Smooth muscle cell (in vitro differentiated cells): Measurements from ENCODE around the gene E2F3. TPM values are rescaled to one million over a fixed set of nuclear protein-coding genes. Genes with fewer than 3 reads are reported as not detected.

ENCODE experiments used
- DNase-seq: peaks from one replicate; lab custom pipeline; 2025; ENCODE audit not compliant: unreplicated experiment; lab: John Stamatoyannopoulos, UW
- H2AFZ ChIP-seq: fragments of 200-600 bp; sonication (generic); 2 replicates; pipeline ENCODE4 v1.6.0; 2016; ENCODE audit warnings: antibody characterized with exemption, low read depth, mild to moderate bottlenecking
- H3F3A ChIP-seq: fragments of 200-600 bp; sonication (generic); 2 replicates; pipeline ENCODE4 v1.6.0; 2017; ENCODE audit warnings: antibody characterized with exemption, low read depth
- H3K27ac ChIP-seq: fragments of 200-600 bp; sonication (generic); 2 replicates; pipeline ENCODE4 v1.5.1; 2016; ENCODE audit warnings: low read depth, mild to moderate bottlenecking
- H3K27me3 ChIP-seq: fragments of 200-600 bp; sonication (generic); 2 replicates; pipeline ENCODE4 v1.6.1; 2016; ENCODE audit warnings: low read depth, mild to moderate bottlenecking
- H3K36me3 ChIP-seq: fragments of 200-600 bp; sonication (generic); 2 replicates; pipeline ENCODE4 v1.5.1; 2016; ENCODE audit warnings: low read depth
- H3K4me1 ChIP-seq: fragments of 200-600 bp; sonication (generic); 2 replicates; pipeline ENCODE4 v1.5.1; 2016; ENCODE audit warnings: low read depth
- H3K4me2 ChIP-seq: fragments of 200-600 bp; sonication (generic); 2 replicates; pipeline ENCODE4 v1.6.0; 2016; ENCODE audit warnings: mild to moderate bottlenecking
- H3K4me3 ChIP-seq: fragments of 200-600 bp; sonication (generic); 2 replicates; pipeline ENCODE4 v1.5.1; 2016; ENCODE audit warnings: mild to moderate bottlenecking
- H3K79me2 ChIP-seq: fragments of 200-600 bp; sonication (generic); 2 replicates; pipeline ENCODE4 v1.6.0; 2016; ENCODE audit warnings: low read depth, mild to moderate bottlenecking
- H3K9ac ChIP-seq: fragments of 200-600 bp; sonication (generic); 2 replicates; pipeline ENCODE4 v1.6.0; 2016; ENCODE audit warnings: low read depth
- H3K9me3 ChIP-seq: fragments of 200-600 bp; sonication (generic); replicated peaks from 2 replicates; pipeline ENCODE4 v1.5.1; 2016; ENCODE audit warnings: low read depth
- H4K20me1 ChIP-seq: fragments of 200-600 bp; sonication (generic); 2 replicates; pipeline ENCODE4 v1.6.0; 2016; ENCODE audit warnings: low read depth
- WGBS: methylation state at CpG from one replicate; pipeline ENCODE4 v1.1.7; 2016; ENCODE audit warnings: low lambda C conversion rate; 5-methylcytosine and 5-hydroxymethylcytosine counted together
- polyA plus RNA-seq: library from polyadenylated mRNA; unstranded; fragments of >200 nt; fragmentation: Nextera tagmentation; extraction: Ambion mirVana; gene quantifications from 2 replicates; pipeline ENCODE4 v1.2.1, GENCODE V29; 2016
- total RNA-seq: library from RNA; depleted of rRNA; stranded (reverse); fragments of >200 nt; gene quantifications from 2 replicates; pipeline ENCODE4 v1.2.3, GENCODE V29; 2014
- TF ChIP-seq, protein P1 (sequence below): fragments of 200-600 bp; sonication (generic); IDR thresholded peaks from 2 replicates; pipeline ENCODE4 v1.5.1; 2017; ENCODE audit warnings: borderline replicate concordance, mild to moderate bottlenecking, antibody characterized with exemption; ENCODE audit not compliant: insufficient read depth, poor library complexity, severe bottlenecking

The E2F3 gene
- total and polyA plus RNA-seq, 2 experiments from 2014 or later = 7.9 to 12.6 TPM

DNA sequence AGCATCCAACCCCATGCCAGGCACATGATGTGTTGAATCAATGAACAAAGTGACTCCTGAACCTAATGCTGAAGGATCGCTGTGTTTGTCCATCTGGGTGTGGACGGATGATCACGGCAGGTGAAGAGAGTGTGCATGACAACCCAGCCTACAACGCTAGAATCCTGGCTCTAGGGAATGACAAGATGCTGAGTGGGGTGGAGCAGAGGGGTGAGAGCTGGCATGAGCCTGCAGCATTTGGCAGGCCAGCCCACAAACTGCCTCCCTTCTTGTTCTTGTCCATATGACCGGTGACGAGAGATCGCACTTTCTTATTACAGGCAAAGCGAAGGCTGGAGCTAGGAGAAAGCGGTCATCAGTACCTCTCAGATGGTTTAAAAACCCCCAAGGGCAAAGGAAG, 77.8 kb downstream of the E2F3 start:
- peaks cover 30% of the 10 kb centered on the region for H3K79me2 ChIP-seq
- H3K9ac ChIP-seq = no peak overlapping the region
- WGBS = 97% methylated on average over 9 of the region's 9 CpGs
- no peak overlapping the region for H3K4me3 ChIP-seq
- TF ChIP-seq, protein P1, sequence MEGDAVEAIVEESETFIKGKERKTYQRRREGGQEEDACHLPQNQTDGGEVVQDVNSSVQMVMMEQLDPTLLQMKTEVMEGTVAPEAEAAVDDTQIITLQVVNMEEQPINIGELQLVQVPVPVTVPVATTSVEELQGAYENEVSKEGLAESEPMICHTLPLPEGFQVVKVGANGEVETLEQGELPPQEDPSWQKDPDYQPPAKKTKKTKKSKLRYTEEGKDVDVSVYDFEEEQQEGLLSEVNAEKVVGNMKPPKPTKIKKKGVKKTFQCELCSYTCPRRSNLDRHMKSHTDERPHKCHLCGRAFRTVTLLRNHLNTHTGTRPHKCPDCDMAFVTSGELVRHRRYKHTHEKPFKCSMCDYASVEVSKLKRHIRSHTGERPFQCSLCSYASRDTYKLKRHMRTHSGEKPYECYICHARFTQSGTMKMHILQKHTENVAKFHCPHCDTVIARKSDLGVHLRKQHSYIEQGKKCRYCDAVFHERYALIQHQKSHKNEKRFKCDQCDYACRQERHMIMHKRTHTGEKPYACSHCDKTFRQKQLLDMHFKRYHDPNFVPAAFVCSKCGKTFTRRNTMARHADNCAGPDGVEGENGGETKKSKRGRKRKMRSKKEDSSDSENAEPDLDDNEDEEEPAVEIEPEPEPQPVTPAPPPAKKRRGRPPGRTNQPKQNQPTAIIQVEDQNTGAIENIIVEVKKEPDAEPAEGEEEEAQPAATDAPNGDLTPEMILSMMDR = no peak
- H4K20me1 ChIP-seq = peaks cover 59% of the 10 kb centered on the region
- H3K36me3 ChIP-seq = peaks cover 10% of the 10 kb centered on the region
- no peaks in the 10 kb centered on the region for H3K9me3 ChIP-seq
- H3K4me1 ChIP-seq = peaks cover 19% of the 10 kb centered on the region
- H3K27me3 ChIP-seq = no peaks in the 10 kb centered on the region
- no peak overlapping the region for H3K27ac ChIP-seq
- no peak for DNase-seq
- H2AFZ ChIP-seq = no peak overlapping the region
- no peaks in the 10 kb centered on the region for H3F3A ChIP-seq
- no peak overlapping the region for H3K4me2 ChIP-seq

DNA sequence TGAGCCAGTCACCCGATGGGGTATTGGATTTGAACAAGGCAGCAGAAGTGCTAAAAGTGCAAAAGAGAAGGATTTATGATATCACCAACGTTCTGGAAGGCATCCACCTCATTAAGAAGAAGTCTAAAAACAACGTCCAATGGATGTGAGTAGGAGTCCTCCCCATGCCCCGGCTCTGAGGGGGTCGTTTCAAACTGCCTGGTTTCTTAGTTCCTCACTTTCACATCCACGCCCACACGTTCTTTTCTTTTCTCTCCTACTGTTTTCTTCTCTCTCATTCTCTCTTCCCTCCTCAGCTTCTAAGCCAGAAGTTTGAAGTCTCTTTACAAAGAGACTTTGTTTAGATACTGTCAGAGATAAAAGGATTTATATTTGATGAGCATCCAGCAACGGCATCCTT, 79.6 kb downstream of the E2F3 start:
- TF ChIP-seq, protein P1 = no peak
- peaks cover 17% of the 10 kb centered on the region for H3K79me2 ChIP-seq

DNA sequence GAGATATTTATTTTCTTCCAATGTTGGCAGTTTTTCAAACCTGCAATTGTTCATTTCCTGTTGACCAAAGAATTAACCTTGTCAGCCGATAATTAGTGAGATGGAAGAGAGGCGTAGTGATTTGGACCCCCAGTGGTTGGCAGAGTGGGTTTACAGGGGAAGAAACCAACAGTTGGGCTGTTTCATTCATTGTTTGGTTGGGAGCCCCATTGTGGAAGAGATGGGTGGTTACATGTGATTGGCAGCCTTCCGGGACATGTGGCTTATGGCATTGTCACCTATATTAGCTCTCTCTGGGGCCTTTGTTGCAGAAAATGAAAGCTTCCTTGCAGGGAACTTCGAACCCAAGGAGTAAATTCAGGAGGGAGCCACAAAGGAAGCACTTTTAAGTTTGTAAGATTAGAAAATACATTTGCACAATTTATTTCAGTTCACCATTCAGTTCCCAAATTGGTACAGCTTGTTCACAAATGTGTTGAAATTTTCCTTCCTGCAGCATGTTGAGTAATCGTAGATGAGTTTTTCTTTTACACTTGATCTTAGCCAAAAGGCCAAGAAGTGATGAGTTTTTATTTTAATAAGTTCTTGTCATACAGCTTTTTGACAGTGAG, 82.3 kb downstream of the E2F3 start:
- Histone ChIP-seq H3K36me3 (peaks cover 17% of the 10 kb centered on the region), H3K9ac (no peak overlapping the region), H3K9me3 (no peaks in the 10 kb centered on the region), H3K27me3 (no peaks in the 10 kb centered on the region), H3K79me2 (peaks cover 3% of the 10 kb centered on the region), H3K4me2 (no peak overlapping the region), H3K27ac (no peak overlapping the region), H3K4me3 (no peak overlapping the region), H4K20me1 (peaks cover 17% of the 10 kb centered on the region), H3K4me1 (peaks cover 19% of the 10 kb centered on the region), H3F3A (no peaks in the 10 kb centered on the region), H2AFZ (no peak overlapping the region)
- DNase-seq = no peak
- WGBS = 98% methylated on average over 5 of the region's 5 CpGs
- TF ChIP-seq, protein P1 = no peak

More for the DNA sequence above, 79.6 kb downstream of the E2F3 start:
- no peak for DNase-seq
- no peak overlapping the region for H3K4me2 ChIP-seq
- no peaks in the 10 kb centered on the region for H3F3A ChIP-seq
- H3K36me3 ChIP-seq = peaks cover 10% of the 10 kb centered on the region
- peaks cover 43% of the 10 kb centered on the region for H4K20me1 ChIP-seq
- no peaks in the 10 kb centered on the region for H3K27me3 ChIP-seq
- no peak overlapping the region for H2AFZ ChIP-seq
- H3K9me3 ChIP-seq = no peaks in the 10 kb centered on the region
- no peak overlapping the region for H3K4me3 ChIP-seq
- H3K27ac ChIP-seq = no peak overlapping the region
- 86% methylated on average over 8 of the region's 8 CpGs for WGBS
- H3K4me1 ChIP-seq = peaks cover 19% of the 10 kb centered on the region
- H3K9ac ChIP-seq = no peak overlapping the region

DNA sequence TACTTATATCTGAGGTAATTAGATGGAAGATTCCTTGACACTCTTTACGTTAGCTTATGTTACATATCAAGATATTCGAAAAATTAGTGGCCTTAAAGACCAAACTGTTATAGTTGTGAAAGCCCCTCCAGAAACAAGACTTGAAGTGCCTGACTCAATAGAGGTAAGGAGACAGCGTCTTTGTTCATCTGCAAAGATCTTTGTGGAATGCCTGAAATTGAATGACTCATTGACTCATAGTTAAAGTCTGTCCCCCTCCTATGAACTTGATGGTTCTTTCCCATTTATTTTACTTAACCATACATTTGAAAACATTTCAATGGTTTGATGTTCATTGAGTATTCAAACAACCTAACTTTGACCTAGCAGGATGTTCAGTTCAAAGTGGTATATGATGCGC, 85.0 kb downstream of the E2F3 start:
- DNase-seq = no peak
- peaks cover 18% of the 10 kb centered on the region for H3K36me3 ChIP-seq
- H3K9me3 ChIP-seq = no peaks in the 10 kb centered on the region
- no peaks in the 10 kb centered on the region for H3K27me3 ChIP-seq
- no peak overlapping the region for H3K9ac ChIP-seq
- 92% methylated on average over 4 of the region's 4 CpGs for whole genome bisulfite sequencing
- no peak overlapping the region for H3K27ac ChIP-seq
- H2AFZ ChIP-seq = no peak overlapping the region
- peaks cover 19% of the 10 kb centered on the region for H3K4me1 ChIP-seq
- no peak overlapping the region for H3K4me2 ChIP-seq
- peaks cover 4% of the 10 kb centered on the region for H4K20me1 ChIP-seq
- no peaks in the 10 kb centered on the region for H3F3A ChIP-seq
- no peak overlapping the region for H3K4me3 ChIP-seq
- peaks cover 3% of the 10 kb centered on the region for H3K79me2 ChIP-seq
- TF ChIP-seq, protein P1 = no peak
